Heart right ventricle (tissue), 16 donors: Measurements from ENCODE around the gene AQP7. TPM values are rescaled to one million over a fixed set of nuclear protein-coding genes. Genes with fewer than 3 reads are reported as not detected.

ENCODE experiments used
- ATAC-seq, 8 donors: fragments of 200-7000 bp; cut with Tn5 transposase; one replicate each; pipeline ENCODE4 v1.9.1; 2020; ENCODE audit warnings: mild to moderate bottlenecking in 8 of 8, moderate library complexity in 8 of 8, moderate number of reproducible peaks in 1 of 8
- DNase-seq, 2 donors: peaks; one replicate each; pipeline ENCODE4 v3.0.0-alpha.2; 2020
- H3K27ac ChIP-seq, 10 donors: fragments of 200-600 bp; sonication (generic) in 2 of 10; one replicate each; pipeline versions ENCODE4 v1.5.0 to v1.8.0; 2020 to 2022; ENCODE audit warnings: mild to moderate bottlenecking in 3 of 10
- H3K27me3 ChIP-seq, 7 donors: fragments of 200-600 bp; one replicate each; pipeline ENCODE4 v1.8.0; 2021 to 2022; ENCODE audit warnings: mild to moderate bottlenecking in 2 of 7
- H3K36me3 ChIP-seq, 9 donors: fragments of 200-600 bp; sonication (generic) in 1 of 9; one replicate each; pipeline versions ENCODE4 v1.5.0 to v1.8.0; 2020 to 2022; ENCODE audit warnings: mild to moderate bottlenecking in 2 of 9
- H3K4me1 ChIP-seq, 9 donors: fragments of 200-600 bp; sonication (generic) in 1 of 9; one replicate each; pipeline versions ENCODE4 v1.5.0 to v1.8.0; 2020 to 2022; ENCODE audit warnings: mild to moderate bottlenecking in 4 of 9
- H3K4me3 ChIP-seq, 10 donors: fragments of 200-600 bp; sonication (generic) in 2 of 10; one replicate each; pipeline versions ENCODE4 v1.5.0 to v1.8.0; 2020 to 2022; ENCODE audit warnings: mild to moderate bottlenecking in 7 of 10, moderate library complexity in 2 of 10
- H3K9me3 ChIP-seq, 11 donors: fragments of 200-600 bp in 10 of 11; sonication (generic) in 2 of 11; one replicate each; pipeline versions ENCODE4 v1.5.0 to v1.8.0; 2013 to 2022; ENCODE audit warnings: mild to moderate bottlenecking in 2 of 11, control low read depth in 1 of 11, moderate library complexity in 1 of 11
- CTCF ChIP-seq, 9 donors: fragments of 200-600 bp; sonication (generic) in 2 of 9; IDR thresholded peaks; one replicate each; pipeline versions ENCODE4 v1.5.0 to v1.8.0; 2021 to 2022; ENCODE audit warnings: antibody characterized with exemption in 9 of 9, mild to moderate bottlenecking in 5 of 9, moderate library complexity in 1 of 9
- WGBS, 2 donors: extraction: QIAGEN DNeasy Blood & Tissue Kit; methylation state at CpG; one replicate each; pipeline ENCODE4 v1.1.7; 2013; ENCODE audit warnings: inconsistent platforms in 1 of 2; 5-methylcytosine and 5-hydroxymethylcytosine counted together
- intact Hi-C, 10 donors: fragments of 100-400 bp; cut with DNase I; formaldehyde crosslinking; loops; one replicate each; pipeline versions ENCODE4 v1.11.1 to v1.14.2; 2022
- polyA plus RNA-seq, 2 donors: library from polyadenylated mRNA; stranded (reverse); fragments of 200-250 nt; gene quantifications; one replicate each; pipeline ENCODE4 v1.2.3, GENCODE V29; 2013
- total RNA-seq, 10 donors: library from RNA; stranded (reverse); fragmentation: NEBNext Ultra II Directional in 3 of 10; extraction: Animal tissue kit (Norgen Biotek cat#: 25700) in 3 of 10; gene quantifications; one replicate each; pipeline versions ENCODE4 v1.2.1 to v1.2.4, GENCODE V29; 2021 to 2023
- donor health status: Arrhythmogenic right ventricular cardiomyopathy.
- donor health status: ischemic (EF 13 %, LVEDD 7.1; RV severe dilation, severe dysfunction).
- donor health status: healthy with polysubstance abuse.
- donor health status: DM: no; HTN: yes; CAD: no.
- donor health status: DM: no; HTN: no; CAD: no.
- donor health status: ischemic (EF 25% LVEDD 6.9; RV normal size, moderate dysfunction).
- donor health status: ischemic (EF 25% LVEDD 5.7; RV mildly dilated, moderate dysfunction).
- donor health status: healthy.
- donor health status: DM: yes; HTN: yes; CAD: no.
- donor health status: Ischemic cardiomyopathy.
- donor health status: ischemic (EF 35%, LVEDD 5.7; RV mildly dilated, moderate dysfunction).
- donor health status: nonischemic (EF 11% LVEDD 7.7; RV severe dilation, severe dysfunction).
- donor health status: DM: yes; HTN: yes; CAD: no.
- donor health status: PGD.
- donor health status: ischemic (EF 29% LVEDD 5.4; RV normal size, mild dysfunction).
- donor health status: nonischemic (EF 23%, LVEDD 6.1; RV moderate dilation, normal function).

The AQP7 gene
- total and polyA plus RNA-seq, 12 donors, result 28.2 to 255 (median 133) TPM

- intact Hi-C loops, result loop anchor here in 4 of 10 donors (5.0 to 10.0 kb wide), 4 partner anchors 34 to 89 kb away; partner anchors contain the start of gene AQP3 (in 1 of the 4)
- H3K9me3 ChIP-seq, result no peaks in the 10 kb centered on the region
- peaks cover 7 to 47% (median 20%) of the 10 kb centered on the region in 9 donors for H3K4me1 ChIP-seq
- H3K4me3 ChIP-seq, result no peak overlapping the region
- peaks cover 0 to 5% (median 0%) of the 10 kb centered on the region in 9 donors for H3K36me3 ChIP-seq
- 82% methylated on average over 9 of the region's 9 CpGs for WGBS, 2 donors
- H3K27ac ChIP-seq, result no peak overlapping the region
- DNase-seq, result no peak
- no peaks in the 10 kb centered on the region for H3K27me3 ChIP-seq
- ATAC-seq, result no peak
- TF ChIP-seq CTCF (IDR thresholded peaks at IDR 0.05), result no peak
Observed at GRCh38 chr9:33378121-33378795, 24.1 kb downstream of the AQP7 start.

GRCh38 chr9:33377089-33377715, 25.2 kb downstream of the AQP7 start:
- peaks cover 0 to 11% (median under 1%) of the 10 kb centered on the region in 9 donors for H3K36me3 ChIP-seq
- no peak overlapping the region for H3K4me3 ChIP-seq
- H3K27ac ChIP-seq, result no peak overlapping the region
- H3K27me3 ChIP-seq, result no peaks in the 10 kb centered on the region
- H3K9me3 ChIP-seq, result no peaks in the 10 kb centered on the region
- 94 to 95% methylated on average over 12 of the region's 12 CpGs for WGBS, 2 donors
- no peak for ATAC-seq
- DNase-seq, result no peak
- H3K4me1 ChIP-seq, result peaks cover 7 to 47% (median 20%) of the 10 kb centered on the region in 9 donors
- TF ChIP-seq CTCF (IDR thresholded peaks at IDR 0.05), result no peak
- intact Hi-C loops, result loop anchor here in 4 of 10 donors (5.0 to 10.0 kb wide), 4 partner anchors 35 to 90 kb away; partner anchors contain the start of gene AQP3 (in 1 of the 4)

DNA sequence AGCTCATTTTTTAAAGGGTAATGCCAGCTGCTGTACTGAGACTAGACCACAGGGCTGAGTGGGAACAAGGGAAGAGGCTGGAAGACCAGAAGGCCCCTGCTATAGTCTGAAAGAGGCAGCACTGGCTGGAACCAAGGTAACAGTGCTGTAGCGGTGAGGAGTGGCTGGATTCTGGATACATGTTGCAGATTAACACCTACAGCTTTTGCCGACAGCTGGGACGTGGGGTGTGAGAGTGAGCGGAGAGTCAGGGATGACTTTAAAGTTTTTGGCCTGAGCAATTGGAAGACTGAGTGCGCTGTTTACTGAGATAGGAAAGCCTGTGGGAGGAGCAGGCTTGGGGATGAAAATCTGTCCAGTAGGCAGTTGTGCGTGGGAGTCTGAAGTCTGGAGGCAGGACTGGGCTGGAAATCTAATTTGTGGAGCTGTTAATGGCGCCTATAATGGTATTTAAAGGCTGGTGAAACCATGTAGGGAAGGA, 26.5 kb downstream of the AQP7 start:
- intact Hi-C loops, result loop anchor here in 7 of 10 donors (1.0 to 10.0 kb wide), 8 partner anchors 36 to 92 kb away; partner anchors contain the start of gene AQP3 (in 1 of the 7)
- no peak overlapping the region for H3K4me3 ChIP-seq
- WGBS, 2 donors, result 56 to 60% methylated on average over 7 of the region's 7 CpGs
- TF ChIP-seq CTCF (IDR thresholded peaks at IDR 0.05), result no peak
- H3K27me3 ChIP-seq, result no peaks in the 10 kb centered on the region
- peaks cover 5 to 41% (median 20%) of the 10 kb centered on the region in 9 donors for H3K4me1 ChIP-seq
- peak in 3 of 8 donors; percentile 13 to 21 (median 17) for ATAC-seq
- peak overlapping the region in 8 of 10 donors; percentile 6 to 79 (median 44) for H3K27ac ChIP-seq
- peaks cover 0 to 23% (median 12%) of the 10 kb centered on the region in 9 donors for H3K36me3 ChIP-seq
- H3K9me3 ChIP-seq, result no peaks in the 10 kb centered on the region
- DNase-seq, result no peak

GRCh38 chr9:33375238-33375840, 27.0 kb downstream of the AQP7 start:
- ATAC-seq, result peak in 7 of 8 donors; percentile 7 to 55 (median 44)
- Histone ChIP-seq H3K4me3 (peak overlapping the region in 6 of 10 donors; percentile 6 to 30 (median 22)), H3K27me3 (no peaks in the 10 kb centered on the region), H3K4me1 (peaks cover 5 to 35% (median 18%) of the 10 kb centered on the region in 9 donors), H3K9me3 (no peaks in the 10 kb centered on the region), H3K36me3 (peaks cover 0 to 29% (median 18%) of the 10 kb centered on the region in 9 donors), H3K27ac (peak overlapping the region in 9 of 10 donors; percentile 6 to 79 (median 44))
- intact Hi-C loops, result loop anchor here in 7 of 10 donors (1.0 to 10.0 kb wide), 8 partner anchors 37 to 93 kb away; partner anchors contain the start of gene AQP3 (in 1 of the 7)
- 59 to 61% methylated on average over 15 of the region's 15 CpGs for WGBS, 2 donors
- TF ChIP-seq CTCF (IDR thresholded peaks at IDR 0.05), result peak in 1 of 9 donors; percentile 8
- DNase-seq, result no peak
